GM06990 (cell line): ENCODE data around the gene ARHGAP23.

Source experiments
- DNase-seq: peaks from one replicate; pipeline ENCODE4 v3.0.0-alpha.2; 2011; ENCODE audit not compliant: insufficient read length; ENCODE audit errors: extremely low read depth
- H3K27me3 ChIP-seq: replicated peaks from 2 replicates; pipeline ENCODE4 v1.6.0; 2011; ENCODE audit warnings: low read length; ENCODE audit not compliant: control insufficient read depth, insufficient read depth
- H3K36me3 ChIP-seq: 2 replicates; pipeline ENCODE4 v1.5.1; 2011; ENCODE audit warnings: low read length; ENCODE audit not compliant: control insufficient read depth, insufficient read depth
- H3K4me3 ChIP-seq: replicated peaks from 2 replicates; pipeline ENCODE4 v1.5.1; 2011; ENCODE audit warnings: low read depth, mild to moderate bottlenecking, control low read depth, low read length
- TF ChIP-seq, protein P1 (sequence below): IDR thresholded peaks from 2 replicates; pipeline ENCODE4 v1.5.1; 2011; ENCODE audit warnings: low read length, control low read depth, mild to moderate bottlenecking, inconsistent platforms; ENCODE audit not compliant: insufficient read depth, poor library complexity, severe bottlenecking

Gene ARHGAP23

DNA sequence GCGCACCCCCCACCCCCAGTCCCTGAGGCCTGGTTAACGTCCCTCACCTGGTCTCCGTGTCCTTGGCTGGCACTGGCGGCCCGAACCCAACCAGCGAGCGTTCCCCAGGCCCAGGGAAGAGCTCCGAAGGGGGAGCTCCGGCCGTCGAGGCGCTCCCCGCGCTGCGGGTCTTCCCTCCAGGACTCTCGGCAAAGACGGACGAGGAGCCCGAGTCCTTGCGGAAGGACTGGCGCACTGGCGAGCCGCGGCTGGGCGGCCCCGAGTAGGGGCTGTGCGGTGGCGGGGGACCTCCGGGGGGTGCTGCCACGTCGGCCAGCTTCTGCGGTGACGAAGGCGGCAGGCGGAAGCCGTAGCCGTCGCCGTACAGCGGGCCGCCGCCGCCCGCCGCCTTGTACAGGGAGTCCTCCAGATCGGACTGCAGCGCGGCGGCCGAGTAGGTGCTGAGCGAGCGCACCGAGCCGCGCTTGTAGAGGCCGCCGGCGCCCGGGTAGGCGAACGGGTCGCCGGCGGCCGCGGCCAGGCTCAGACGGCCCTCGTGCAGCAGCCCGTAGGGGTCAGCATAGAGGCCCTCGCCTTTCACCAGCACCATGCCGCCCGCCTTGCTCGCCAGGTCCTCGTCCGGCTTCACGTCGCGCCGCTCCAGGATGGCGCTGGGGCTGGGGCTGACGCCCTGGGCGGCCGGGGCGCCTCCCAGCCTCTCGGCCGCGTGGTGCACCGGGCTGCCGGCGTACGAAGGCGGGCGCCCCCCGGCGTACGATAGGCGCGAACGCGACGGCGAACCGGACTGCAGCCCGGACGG lies 133.4 kb downstream of the ARHGAP23 start:
- Histone ChIP-seq H3K36me3 (no peaks in the 10 kb centered on the region), H3K27me3 (peaks cover 3% of the 10 kb centered on the region), H3K4me3 (no peak overlapping the region)
- TF ChIP-seq, protein P1, sequence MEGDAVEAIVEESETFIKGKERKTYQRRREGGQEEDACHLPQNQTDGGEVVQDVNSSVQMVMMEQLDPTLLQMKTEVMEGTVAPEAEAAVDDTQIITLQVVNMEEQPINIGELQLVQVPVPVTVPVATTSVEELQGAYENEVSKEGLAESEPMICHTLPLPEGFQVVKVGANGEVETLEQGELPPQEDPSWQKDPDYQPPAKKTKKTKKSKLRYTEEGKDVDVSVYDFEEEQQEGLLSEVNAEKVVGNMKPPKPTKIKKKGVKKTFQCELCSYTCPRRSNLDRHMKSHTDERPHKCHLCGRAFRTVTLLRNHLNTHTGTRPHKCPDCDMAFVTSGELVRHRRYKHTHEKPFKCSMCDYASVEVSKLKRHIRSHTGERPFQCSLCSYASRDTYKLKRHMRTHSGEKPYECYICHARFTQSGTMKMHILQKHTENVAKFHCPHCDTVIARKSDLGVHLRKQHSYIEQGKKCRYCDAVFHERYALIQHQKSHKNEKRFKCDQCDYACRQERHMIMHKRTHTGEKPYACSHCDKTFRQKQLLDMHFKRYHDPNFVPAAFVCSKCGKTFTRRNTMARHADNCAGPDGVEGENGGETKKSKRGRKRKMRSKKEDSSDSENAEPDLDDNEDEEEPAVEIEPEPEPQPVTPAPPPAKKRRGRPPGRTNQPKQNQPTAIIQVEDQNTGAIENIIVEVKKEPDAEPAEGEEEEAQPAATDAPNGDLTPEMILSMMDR, result no peak
- no peak for DNase-seq
